ENCODE data around the gene DUSP10. TPM values are rescaled to one million over a fixed set of nuclear protein-coding genes. Genes with fewer than 3 reads are reported as not detected.

The DUSP10 gene
- total RNA-seq, 2 experiments from 2014 or later = 32.7 to 33.0 TPM

- Mint-ChIP-seq H3K36me3 (peaks cover 68% of the 10 kb centered on the region), H3K4me1 (peaks cover 51% of the 10 kb centered on the region), H3K4me3 (no peak overlapping the region), H3K9me3 (peaks cover 21% of the 10 kb centered on the region), H3K27me3 (no peaks in the 10 kb centered on the region), H3K27ac (peak overlapping the region; percentile 64)
- no peak for DNase-seq
These were observed 13.8 kb downstream of the DUSP10 start for GRCh38 chr1:221728037-221728505.

GRCh38 chr1:221727146-221728036 lies 14.5 kb downstream of the DUSP10 start:
- Mint-ChIP-seq H3K36me3 (peaks cover 73% of the 10 kb centered on the region), H3K27ac (peak overlapping the region; percentile 92), H3K27me3 (no peaks in the 10 kb centered on the region), H3K4me1 (peaks cover 53% of the 10 kb centered on the region), H3K4me3 (no peak overlapping the region), H3K9me3 (peaks cover 27% of the 10 kb centered on the region)
- DNase-seq = no peak

GRCh38 chr1:221725735-221726672 lies 15.9 kb downstream of the DUSP10 start:
- Mint-ChIP-seq H3K4me1 (peaks cover 61% of the 10 kb centered on the region), H3K9me3 (peaks cover 30% of the 10 kb centered on the region), H3K27ac (peak overlapping the region; percentile 92), H3K36me3 (peaks cover 82% of the 10 kb centered on the region), H3K27me3 (no peaks in the 10 kb centered on the region), H3K4me3 (peak overlapping the region; percentile 53)
- DNase-seq = no peak

- no peaks in the 10 kb centered on the region for H3K27me3 Mint-ChIP-seq
- peaks cover 86% of the 10 kb centered on the region for H3K36me3 Mint-ChIP-seq
- H3K27ac Mint-ChIP-seq = peak overlapping the region; percentile 92
- DNase-seq = no peak
- peak overlapping the region; percentile 2 for H3K4me3 Mint-ChIP-seq
- peaks cover 56% of the 10 kb centered on the region for H3K4me1 Mint-ChIP-seq
- peaks cover 30% of the 10 kb centered on the region for H3K9me3 Mint-ChIP-seq
These were observed 16.8 kb downstream of the DUSP10 start for GRCh38 chr1:221724931-221725605.

- Mint-ChIP-seq H3K36me3 (peaks cover 89% of the 10 kb centered on the region), H3K27ac (no peak overlapping the region), H3K4me1 (peaks cover 60% of the 10 kb centered on the region), H3K4me3 (no peak overlapping the region), H3K27me3 (no peaks in the 10 kb centered on the region), H3K9me3 (peaks cover 30% of the 10 kb centered on the region)
- no peak for DNase-seq
These were observed 18.0 kb downstream of the DUSP10 start for GRCh38 chr1:221723848-221724236.

- Mint-ChIP-seq H3K9me3 (peaks cover 28% of the 10 kb centered on the region), H3K4me1 (peaks cover 55% of the 10 kb centered on the region), H3K27me3 (no peaks in the 10 kb centered on the region), H3K4me3 (no peak overlapping the region), H3K36me3 (peaks cover 87% of the 10 kb centered on the region), H3K27ac (no peak overlapping the region)
- DNase-seq = no peak
These were observed 18.7 kb downstream of the DUSP10 start for GRCh38 chr1:221723018-221723847.

- no peak for DNase-seq
- Mint-ChIP-seq H3K4me1 (peaks cover 47% of the 10 kb centered on the region), H3K9me3 (peaks cover 25% of the 10 kb centered on the region), H3K27me3 (no peaks in the 10 kb centered on the region), H3K36me3 (peaks cover 83% of the 10 kb centered on the region), H3K27ac (no peak overlapping the region), H3K4me3 (no peak overlapping the region)
These were observed 19.5 kb downstream of the DUSP10 start for GRCh38 chr1:221722254-221723017.

- no peak for DNase-seq
- Mint-ChIP-seq H3K27ac (no peak overlapping the region), H3K36me3 (peaks cover 84% of the 10 kb centered on the region), H3K4me1 (peaks cover 38% of the 10 kb centered on the region), H3K4me3 (no peak overlapping the region), H3K9me3 (peaks cover 21% of the 10 kb centered on the region), H3K27me3 (no peaks in the 10 kb centered on the region)
These were observed 21.3 kb downstream of the DUSP10 start for GRCh38 chr1:221720545-221720944.

- Mint-ChIP-seq H3K36me3 (peaks cover 85% of the 10 kb centered on the region), H3K27me3 (no peaks in the 10 kb centered on the region), H3K4me1 (peaks cover 40% of the 10 kb centered on the region), H3K4me3 (no peak overlapping the region), H3K9me3 (peaks cover 20% of the 10 kb centered on the region), H3K27ac (no peak overlapping the region)
- DNase-seq = no peak
These were observed 21.9 kb downstream of the DUSP10 start for GRCh38 chr1:221719987-221720386.

- no peak for DNase-seq
- Mint-ChIP-seq H3K36me3 (peaks cover 86% of the 10 kb centered on the region), H3K27me3 (no peaks in the 10 kb centered on the region), H3K9me3 (peaks cover 19% of the 10 kb centered on the region), H3K27ac (no peak overlapping the region), H3K4me3 (no peak overlapping the region), H3K4me1 (peaks cover 44% of the 10 kb centered on the region)
These were observed 22.7 kb downstream of the DUSP10 start for GRCh38 chr1:221719278-221719597.

- Mint-ChIP-seq H3K27me3 (no peaks in the 10 kb centered on the region), H3K36me3 (peaks cover 85% of the 10 kb centered on the region), H3K4me3 (no peak overlapping the region), H3K4me1 (peaks cover 50% of the 10 kb centered on the region), H3K27ac (no peak overlapping the region), H3K9me3 (peaks cover 14% of the 10 kb centered on the region)
- no peak for DNase-seq
These were observed 23.3 kb downstream of the DUSP10 start for GRCh38 chr1:221718381-221719277.

GRCh38 chr1:221717485-221717853 lies 24.4 kb downstream of the DUSP10 start:
- H3K4me1 Mint-ChIP-seq = peaks cover 52% of the 10 kb centered on the region
- H3K4me3 Mint-ChIP-seq = no peak overlapping the region
- H3K27me3 Mint-ChIP-seq = no peaks in the 10 kb centered on the region
- no peak for DNase-seq
- peaks cover 73% of the 10 kb centered on the region for H3K36me3 Mint-ChIP-seq
- peaks cover 8% of the 10 kb centered on the region for H3K9me3 Mint-ChIP-seq
- no peak overlapping the region for H3K27ac Mint-ChIP-seq

All from activated naive CD8-positive, alpha-beta T cell treated with anti-CD3 and anti-CD28 coated beads for 36 hours (primary cell).